NCI-H345 treated with DMSO at 0.1 percent for 48 hours (cell line): Measurements from ENCODE around the gene CLPSL1.
"Not testable (repeated sequence)": the region's sequence is repeated elsewhere in the genome, so short reads cannot be mapped to it uniquely, and the experiment has no call there.

Experiments used
- DNase-seq: peaks from one replicate; lab custom pipeline; 2025; ENCODE audit not compliant: unreplicated experiment; lab: John Stamatoyannopoulos, UW

Gene CLPSL1, protein sequence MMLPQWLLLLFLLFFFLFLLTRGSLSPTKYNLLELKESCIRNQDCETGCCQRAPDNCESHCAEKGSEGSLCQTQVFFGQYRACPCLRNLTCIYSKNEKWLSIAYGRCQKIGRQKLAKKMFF

GRCh38 chr6:35780719-35781118, at the start of gene CLPSL1:
Gene CLPSL1 (plus strand): TSS chr6:35781019. CDS start chr6:35781111, 92 bp downstream.
- no peak for DNase-seq

DNA sequence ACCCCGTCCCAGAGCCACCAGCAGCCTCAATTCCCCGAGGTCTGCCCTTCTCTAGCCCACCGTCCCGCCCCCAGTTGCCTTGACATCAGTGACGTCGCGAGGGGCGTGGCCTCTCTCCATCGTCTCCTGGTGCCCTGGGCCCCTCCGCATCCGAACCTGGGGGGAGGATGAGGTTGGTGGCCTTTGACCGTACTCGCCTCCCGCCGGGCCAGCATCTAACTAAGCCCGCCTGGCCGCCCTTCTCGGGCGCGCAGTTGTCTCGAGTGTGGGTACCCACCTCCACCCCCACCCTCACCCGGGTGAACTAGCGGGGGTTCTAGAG, 49.4 kb upstream of the CLPSL1 start:
- DNase-seq: peak; percentile 27

GRCh38 chr6:35731736-35732532, 48.9 kb upstream of the CLPSL1 start:
- no peak for DNase-seq

DNA sequence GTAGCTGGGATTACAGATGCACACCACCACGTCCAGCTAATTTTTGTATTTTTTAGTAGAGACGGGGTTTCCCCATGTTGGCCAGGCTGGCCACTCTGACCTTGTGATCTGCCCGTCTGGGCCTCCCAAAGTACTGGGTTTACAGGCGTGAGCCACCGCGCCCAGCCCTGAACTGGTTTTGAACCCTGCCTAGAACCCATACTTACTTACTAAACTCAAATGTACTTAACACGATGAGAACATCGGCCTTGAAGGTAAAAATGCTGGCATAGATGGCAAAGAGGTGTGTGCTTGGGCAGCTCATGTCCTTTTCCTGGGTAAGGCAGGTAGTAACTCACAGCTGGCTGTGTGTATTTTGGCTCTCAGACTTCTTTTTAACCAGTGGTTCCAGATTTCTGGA, 47.2 kb upstream of the CLPSL1 start:
- DNase-seq: no peak

DNA sequence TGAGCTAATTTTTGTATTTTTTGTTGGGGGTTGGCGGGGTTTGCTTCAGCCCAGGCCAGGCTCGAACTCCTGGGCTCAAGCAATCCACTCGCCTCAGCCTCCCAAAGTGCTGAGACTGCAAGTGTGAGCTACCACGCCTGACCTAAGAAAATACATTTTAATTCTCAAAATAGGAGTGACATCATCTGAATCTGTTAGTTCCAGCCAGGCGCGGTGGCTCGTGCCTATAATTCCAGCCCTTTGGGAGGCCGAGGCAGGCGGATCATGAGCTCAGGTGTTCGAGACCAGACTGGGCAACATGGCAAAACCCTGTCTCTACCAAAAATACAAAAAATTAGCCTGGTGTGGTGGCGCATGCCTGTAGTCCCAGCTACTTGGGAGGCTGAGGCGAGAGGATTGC, 46.5 kb upstream of the CLPSL1 start:
- DNase-seq: not testable (repeated sequence)

- no peak for DNase-seq
These were observed 45.4 kb upstream of the CLPSL1 start for GRCh38 chr6:35735452-35735851.

DNA sequence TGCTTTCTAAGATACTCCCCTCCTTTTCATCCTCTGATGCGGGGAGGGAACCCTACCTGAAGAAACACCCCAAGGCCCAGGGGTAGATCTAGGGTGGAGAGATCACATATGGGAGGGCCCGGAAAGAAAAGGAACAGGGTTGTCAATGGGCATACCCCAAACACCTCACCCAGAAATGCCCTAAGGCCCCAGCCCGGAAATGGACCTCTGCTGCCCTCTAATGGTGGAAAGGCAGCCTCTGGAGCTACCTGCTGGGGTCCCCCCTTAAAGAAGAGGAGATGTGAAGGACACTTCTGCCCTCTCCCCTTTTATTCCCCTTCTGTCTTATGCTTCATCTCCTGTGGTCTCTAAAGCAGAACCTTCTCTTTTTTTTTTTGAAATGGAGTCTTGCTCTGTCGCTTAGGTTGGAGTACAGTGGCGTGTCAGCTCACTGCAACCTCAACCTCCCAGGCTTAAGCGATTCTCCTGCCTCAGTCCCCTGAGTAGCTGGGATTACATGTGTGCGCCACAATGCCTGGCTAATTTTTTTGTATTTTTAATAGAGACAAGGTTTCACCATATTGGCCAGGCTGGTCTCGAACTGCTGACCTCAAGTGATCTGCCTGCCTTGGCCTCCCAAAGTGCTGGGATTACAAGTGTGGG, 44.4 kb upstream of the CLPSL1 start:
- peak; percentile 36 for DNase-seq

DNA sequence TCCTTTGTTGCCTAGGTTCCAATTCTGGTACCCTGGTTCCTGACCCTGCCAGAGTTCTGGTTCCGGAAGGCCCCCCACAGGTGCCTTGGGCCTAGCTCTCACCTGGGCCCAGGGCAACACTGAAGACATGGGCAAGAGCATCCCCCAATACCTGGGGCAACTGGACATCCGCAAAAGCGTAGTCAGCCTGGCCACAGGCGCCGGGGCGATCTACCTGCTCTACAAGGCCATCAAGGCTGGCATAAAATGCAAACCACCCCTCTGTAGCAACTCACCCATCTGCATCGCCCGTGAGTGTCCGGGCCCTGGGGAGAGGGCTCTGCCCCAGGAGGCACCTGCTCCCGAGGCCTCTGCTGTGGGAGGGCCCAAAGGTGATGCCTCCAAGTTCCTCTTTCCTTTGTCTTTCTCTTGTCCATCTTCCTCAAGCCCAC, 43.8 kb upstream of the CLPSL1 start, which contains the start of gene ARMC12:
ARMC12 (plus strand) TSS at position 51 of the 431 bp plus-strand sequence; CDS start at position 128, 77 bp downstream.
- no peak for DNase-seq

GRCh38 chr6:35737413-35738211, 43.2 kb upstream of the CLPSL1 start:
- peak; percentile 53 for DNase-seq

DNA sequence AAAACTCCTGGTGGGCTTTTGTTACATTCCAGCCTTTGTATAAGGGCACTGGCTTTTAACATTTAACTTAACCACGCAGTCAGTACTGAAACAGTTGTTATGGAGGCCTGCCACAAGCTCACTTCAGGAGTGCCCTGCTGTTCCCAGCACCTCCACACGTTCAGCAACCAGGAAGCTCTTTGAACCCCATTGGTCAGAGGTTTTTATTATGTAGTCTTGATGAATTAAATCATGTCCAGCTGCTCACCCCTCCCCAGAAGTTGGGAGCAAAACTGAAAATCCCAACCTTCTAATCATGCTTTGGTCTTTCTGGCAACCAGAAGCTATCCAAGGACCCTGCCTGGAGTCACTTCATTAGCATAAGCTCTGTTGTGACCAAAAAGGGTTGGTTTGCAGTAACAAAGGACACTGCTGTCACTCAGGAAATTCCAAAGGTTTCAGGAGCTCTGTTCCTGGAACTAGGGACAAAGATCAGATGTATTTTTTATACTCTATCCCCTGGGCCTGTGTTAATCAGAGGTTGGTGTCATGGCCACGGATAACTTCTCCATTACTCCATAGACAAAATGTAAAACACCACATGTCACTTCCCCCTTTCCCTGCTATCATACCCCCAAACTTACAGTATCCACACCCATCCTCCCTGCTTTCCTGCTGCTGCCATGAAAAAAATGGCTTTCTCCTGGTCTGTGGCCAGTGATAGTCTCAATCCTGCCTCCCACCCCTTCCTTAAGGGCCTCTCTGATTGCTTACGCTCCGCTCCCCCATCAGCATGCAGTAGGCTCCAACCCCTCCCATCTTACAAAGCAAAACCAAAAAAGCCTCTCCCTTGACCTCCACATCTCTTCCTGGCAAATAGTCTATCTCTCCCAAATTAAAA, 40.9 kb upstream of the CLPSL1 start:
- DNase-seq: no peak

DNA sequence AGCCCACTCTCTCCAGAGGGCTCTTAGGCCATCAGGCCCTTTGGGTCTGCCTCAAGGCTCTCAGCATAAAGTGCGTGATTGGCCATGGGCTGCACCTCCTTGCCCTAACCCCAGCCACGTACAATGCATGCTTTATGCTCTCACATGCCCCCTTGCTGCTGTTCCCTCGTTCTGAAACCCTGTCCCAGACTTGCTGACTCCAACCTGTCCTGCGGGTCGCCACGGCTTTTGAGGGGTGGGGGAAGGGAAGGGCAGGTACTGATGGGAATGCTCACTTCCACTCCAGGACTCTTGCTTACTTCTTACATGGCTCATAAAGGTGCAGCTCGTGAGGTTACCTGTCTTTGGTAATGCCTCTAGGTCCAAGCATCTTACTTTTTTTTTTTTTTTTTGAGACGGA, 38.0 kb upstream of the CLPSL1 start:
- no peak for DNase-seq

GRCh38 chr6:35745509-35745908, 35.3 kb upstream of the CLPSL1 start:
- no peak for DNase-seq

- DNase-seq: no peak
These were observed 34.3 kb upstream of the CLPSL1 start for GRCh38 chr6:35746516-35746915.

GRCh38 chr6:35747877-35748276, 32.9 kb upstream of the CLPSL1 start:
- DNase-seq: no peak

DNA sequence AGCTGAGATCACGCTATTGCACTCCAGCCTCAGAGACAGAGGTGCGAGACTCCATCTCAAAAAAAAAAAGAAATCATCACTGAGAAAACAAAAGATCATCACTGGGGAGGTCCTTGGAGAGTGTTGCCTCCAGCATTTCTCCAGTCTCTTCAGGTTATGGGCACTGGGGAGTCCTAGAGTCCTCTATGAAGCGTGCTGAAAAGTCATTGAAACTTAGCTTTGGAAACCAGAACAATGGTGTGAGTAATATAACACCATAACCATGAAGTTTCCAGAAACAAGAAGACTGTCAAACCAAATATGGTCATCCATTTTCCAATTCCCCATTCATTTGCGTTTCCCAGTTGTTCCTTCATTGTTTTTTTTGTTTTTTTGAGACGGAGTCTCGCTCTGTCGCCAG, 30.3 kb upstream of the CLPSL1 start:
- DNase-seq: no peak

DNA sequence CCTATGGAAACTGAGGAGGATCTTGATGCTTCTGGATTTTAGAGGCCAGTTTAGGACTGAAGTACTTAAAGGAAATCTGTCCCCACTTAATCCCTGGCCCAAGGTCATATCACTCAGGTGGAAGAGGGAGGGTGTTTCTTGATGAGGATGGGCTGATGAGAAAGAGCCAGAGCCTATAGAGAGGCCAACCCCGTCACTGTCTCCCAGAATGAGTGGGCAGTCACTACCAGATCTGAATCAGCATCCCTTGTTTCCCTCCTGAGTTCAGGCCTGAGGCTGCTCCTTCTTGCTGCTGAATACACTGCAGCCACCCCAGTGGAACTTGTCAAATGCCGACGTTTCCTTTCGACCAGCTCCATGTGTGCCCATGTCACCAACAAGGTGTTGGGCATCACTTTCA, 29.2 kb upstream of the CLPSL1 start:
- DNase-seq: no peak

- DNase-seq: no peak
These were observed 28.5 kb upstream of the CLPSL1 start for GRCh38 chr6:35752330-35752729.

GRCh38 chr6:35754452-35755277, 26.2 kb upstream of the CLPSL1 start:
- no peak for DNase-seq

DNA sequence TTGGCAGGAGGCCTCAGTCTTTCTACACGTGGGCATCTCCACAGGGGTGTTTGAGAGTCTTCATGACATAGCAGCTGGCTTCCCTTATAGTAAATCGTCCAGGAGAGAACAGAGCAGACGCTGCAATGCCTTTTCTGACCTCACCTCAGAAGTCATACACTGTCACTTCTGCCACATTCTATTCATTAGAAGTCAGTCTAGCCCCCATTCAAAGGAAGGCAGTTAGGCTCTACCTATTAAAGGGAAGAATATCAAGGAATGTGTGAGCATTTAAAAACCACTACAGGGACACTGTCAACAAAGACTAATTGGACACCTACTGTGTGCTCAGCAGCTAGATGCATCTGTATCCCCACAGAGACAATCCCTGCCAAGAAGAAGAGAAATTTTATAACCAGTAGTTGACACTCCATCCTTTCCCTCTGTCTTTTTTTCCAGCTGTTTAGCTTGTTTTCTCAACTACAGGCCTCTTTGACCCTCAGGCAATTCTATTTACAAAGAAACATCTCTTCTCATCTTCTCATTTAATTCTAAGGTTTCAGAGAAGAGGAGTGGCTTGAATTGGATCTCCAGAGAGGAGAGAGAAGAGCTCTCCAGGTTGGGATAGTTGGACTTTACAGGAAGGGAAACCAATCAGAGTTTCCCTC, 25.4 kb upstream of the CLPSL1 start:
- peak; percentile 43 for DNase-seq
